Hematopoietic multipotent progenitor cell treated with erythropoietin and hydrocortisone succinate and interleukin-3 and kit ligand, for 17 days (in vitro differentiated cells): Measurements from ENCODE around the gene ESPL1.

Experiments used
- DNase-seq: peaks from one replicate; pipeline ENCODE4 v3.0.0-alpha.2; 2015; ENCODE audit warnings: low spot score

Gene ESPL1

GRCh38 chr12:53231671-53231920 lies 36.5 kb upstream of the ESPL1 start:
- DNase-seq: no peak

DNA sequence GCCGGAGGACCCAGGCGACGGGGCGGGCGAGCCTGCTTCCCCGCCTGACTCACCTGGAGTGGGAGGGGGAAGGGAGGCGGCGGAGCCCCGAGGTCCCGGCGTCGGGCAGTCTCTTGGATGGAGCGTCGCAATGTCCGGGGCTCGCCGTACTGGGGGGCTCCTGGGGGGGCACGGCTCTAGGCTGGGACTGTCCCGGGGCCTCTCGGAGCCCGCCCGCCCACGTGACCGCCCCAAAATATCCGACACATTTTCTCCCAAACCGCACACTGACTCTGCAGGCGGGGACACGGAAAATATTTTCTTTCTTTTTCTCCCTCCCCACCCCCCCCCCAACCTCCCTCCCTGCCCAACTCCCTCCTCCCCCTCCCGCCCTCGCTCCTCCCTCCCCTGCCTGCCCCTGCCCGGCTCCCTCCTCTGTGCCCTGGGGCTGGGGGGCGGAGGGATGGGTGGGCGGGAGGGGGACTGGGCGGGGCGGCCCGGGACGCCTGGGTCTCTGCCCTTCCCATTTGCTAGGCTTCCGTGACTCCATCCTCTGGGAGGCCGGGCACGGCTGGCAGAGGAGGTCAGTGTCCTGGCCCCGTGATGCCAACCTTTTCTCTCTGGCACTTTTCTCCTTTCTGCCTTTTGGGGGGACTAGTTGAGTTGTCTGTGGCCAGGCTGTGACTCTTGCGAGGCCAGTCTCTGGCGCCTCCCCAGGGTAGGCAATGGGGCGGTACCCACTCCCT lies 36.0 kb upstream of the ESPL1 start, which contains the start of gene RARG:
RARG (minus strand) TSS at position 289 of the 725 bp plus-strand sequence. CDS start 4,664 bp downstream, outside the sequence.
- DNase-seq: peak; percentile 34

DNA sequence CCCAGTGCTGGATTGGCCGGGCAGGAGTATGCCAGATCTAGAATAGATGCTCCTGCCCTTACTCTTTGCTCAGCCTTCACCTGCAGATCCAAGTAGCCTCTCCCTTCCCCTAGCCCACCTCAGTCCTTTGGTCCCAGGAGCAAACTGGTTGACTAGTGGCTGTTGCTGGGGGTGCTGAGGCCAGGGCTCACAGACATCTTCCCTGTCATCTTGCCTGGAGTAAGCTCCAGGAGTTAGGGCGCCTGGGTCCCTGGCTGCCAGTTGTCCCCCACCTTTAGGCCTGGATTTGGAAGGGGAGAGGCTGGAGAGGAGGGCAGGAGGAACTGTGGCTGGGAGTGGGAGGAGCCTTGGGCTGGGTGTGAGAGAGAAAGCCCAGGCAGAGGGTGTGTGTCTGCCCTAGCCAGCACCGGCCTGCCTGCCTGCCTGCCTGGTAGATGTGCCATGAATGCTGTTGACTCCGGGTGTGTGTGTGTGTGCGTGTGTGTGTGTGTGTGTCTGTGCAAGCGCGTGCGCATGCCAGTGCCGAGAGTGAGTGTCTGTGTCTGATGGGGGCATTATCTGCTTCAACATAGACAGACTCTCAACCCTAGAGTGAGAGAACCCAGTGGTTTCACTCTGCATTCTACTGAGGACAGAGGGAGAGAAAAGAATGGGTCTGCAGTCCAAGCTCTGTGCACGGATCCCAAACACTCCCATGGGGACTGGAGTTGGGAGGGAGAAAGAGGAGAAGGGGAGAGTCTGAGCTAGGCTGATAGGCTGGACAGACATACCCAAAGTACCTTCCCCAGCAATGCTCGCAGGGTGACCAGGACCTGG lies 35.2 kb upstream of the ESPL1 start:
- no peak for DNase-seq

- no peak for DNase-seq
Observed at GRCh38 chr12:53233671-53234121, 34.4 kb upstream of the ESPL1 start.

DNA sequence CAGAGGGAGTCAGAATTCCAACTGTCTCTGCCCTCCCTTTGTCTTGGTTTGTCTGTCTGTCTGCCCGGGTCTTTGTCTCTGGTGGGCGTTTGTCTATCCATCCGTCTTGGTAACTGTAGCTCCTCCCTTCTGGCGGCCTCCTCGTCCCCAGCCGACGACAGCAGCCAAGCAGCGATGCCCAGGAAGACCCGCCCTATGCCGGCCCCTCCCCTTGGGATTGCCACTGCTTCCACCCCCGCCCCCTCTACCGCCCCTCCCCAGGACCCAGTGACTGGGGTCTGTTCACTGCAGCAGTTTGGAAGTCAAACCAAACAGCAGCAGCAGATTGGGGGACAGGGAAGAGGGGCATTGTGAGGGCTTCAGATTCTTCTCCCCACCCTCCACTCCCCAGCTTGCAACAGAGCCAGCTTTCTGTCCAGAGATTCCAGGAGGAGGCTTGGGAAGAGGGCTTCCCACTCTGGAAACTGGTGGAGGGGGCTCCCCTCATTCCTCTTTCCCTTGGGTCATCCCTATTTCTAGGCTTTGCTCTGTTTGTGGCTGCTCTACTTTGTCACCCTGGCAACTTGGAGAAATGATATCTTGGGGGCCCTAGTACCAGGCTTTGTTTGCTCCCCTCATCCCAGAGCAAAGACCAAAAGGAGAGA lies 33.7 kb upstream of the ESPL1 start:
- DNase-seq: no peak

GRCh38 chr12:53235164-53235563 lies 32.9 kb upstream of the ESPL1 start:
- DNase-seq: no peak

- no peak for DNase-seq
Observed at GRCh38 chr12:53235742-53236442, 32.2 kb upstream of the ESPL1 start.

- DNase-seq: no peak
Observed at GRCh38 chr12:53236443-53237111, 31.5 kb upstream of the ESPL1 start.

DNA sequence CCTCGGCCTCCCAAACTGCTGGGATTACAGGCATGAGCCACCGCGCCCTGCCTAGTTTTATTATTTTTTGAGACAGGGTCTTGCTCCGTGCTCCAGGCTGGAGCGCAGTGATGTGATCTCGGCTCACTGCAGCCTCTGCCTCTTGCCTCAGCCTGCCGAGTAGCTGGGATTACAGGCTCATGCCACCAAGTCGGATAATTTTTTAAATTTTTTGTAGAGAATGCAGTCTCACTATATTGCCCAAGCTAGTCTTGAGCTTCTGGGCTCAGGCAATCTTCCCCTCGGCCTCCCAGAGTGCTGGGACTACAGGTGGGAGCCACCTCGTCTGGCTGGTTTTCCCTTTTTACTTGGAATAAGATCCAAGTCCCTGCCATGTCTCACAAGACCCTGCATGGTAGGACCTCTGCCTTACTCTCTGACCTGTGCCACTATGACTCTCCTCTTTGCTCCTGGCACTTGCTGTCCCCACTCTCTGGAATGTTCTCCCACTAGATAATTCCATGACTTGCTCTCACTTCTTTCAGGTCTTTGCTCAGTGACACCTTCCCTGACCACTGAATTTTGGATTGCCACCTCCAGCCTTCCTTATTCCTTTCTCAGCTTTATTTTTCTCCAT lies 28.3 kb upstream of the ESPL1 start:
- DNase-seq: no peak

DNA sequence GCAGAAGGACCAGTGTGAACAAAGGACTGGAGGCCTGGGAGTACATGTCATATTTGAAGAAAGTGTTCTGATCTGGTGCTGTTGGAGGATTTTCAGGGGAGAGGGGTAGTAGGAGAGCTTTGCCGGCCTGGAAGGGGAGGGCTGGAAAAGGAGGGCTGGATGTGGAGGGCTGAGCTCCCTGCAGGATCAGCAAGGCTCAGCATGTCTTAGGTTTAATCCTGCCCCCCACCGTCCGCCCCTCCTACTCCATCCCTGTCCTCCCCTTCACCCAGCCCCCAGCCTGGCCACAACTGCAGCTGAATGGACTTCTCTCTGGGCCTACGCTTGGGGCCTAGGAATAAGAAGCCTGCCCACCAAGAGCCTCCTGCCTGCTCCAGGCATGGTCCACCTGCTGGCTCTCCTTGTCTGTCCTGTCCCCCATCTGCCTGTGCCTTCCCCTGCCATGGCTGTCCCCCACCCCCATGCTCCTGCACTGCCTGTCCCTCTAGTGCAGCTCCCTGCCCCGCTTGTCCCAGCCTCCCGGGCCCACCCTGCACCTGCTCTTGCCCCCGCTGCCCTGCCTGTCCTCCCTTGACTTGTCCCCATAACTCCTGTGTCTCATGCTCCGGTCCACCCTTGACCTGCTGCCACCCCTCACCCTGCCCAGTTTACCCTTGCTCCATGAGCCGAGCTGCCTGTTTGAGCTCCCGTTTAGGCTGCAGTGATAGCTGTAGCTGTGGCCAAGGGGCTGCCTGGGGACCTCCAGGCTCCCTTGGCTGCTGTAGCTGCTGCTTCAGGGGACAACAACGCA lies 26.3 kb upstream of the ESPL1 start:
- DNase-seq: no peak

DNA sequence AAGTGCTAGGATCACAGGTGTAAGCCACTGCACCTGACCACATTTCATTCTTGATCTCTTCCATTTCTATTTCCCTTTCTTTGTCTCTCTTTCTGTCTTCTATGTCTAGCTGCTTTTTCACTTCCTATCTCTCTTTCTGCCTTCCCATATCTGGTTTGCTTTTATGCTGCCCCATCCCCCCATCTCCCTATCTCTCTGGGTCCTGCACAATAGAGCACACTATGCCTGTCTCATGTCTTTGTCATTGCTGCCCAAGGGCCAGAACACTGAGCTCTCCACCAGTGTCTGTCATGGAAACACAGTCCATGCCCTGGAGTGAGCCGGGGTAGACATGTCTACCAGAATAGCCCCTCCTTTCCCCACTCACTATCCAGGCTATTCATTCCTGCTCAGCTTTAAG lies 23.8 kb upstream of the ESPL1 start:
- DNase-seq: no peak

- no peak for DNase-seq
Observed at GRCh38 chr12:53245286-53245685, 22.8 kb upstream of the ESPL1 start.

DNA sequence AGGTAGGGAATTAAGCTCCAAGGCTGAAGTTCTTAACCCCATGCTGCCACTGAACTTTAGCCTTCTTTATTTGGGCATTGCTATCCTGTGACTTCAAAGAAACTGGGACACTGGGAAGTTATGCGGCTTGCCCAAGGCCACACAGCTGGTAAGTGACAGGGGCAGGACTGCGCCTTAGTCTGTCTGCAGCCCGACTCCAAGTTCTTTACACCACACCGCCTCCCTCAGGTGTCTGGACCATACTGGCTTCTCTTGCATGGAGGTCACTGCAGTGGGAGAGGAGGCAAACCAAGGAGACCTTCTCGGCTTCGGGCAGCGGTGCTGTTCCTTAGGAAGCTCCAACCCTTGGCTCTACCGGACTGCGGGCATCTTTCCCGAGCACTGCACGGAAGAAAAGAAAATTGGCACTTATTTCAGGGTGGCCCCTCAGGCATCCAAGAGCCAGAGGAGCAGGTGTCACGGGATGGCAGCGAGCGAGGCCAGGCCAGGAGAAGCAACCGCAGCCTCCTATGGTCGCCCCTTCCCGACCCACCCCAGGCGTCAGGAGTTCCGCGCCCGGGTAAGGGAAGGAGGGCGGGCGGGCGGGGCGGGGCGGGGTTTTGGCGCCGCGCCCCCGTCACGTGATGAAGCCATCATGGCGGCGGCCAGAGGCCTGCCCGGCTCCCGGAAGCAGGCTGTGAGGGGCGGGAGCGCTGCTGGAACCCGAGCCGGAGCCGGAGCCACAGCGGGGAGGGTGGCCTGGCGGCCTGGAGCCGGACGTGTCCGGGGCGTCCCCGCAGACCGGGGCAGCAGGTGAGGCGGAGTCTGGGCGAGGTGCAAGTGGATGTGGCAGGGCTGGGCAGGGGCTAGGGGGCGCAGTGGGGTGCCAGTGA lies 16.4 kb upstream of the ESPL1 start:
- DNase-seq: peak; percentile 83

DNA sequence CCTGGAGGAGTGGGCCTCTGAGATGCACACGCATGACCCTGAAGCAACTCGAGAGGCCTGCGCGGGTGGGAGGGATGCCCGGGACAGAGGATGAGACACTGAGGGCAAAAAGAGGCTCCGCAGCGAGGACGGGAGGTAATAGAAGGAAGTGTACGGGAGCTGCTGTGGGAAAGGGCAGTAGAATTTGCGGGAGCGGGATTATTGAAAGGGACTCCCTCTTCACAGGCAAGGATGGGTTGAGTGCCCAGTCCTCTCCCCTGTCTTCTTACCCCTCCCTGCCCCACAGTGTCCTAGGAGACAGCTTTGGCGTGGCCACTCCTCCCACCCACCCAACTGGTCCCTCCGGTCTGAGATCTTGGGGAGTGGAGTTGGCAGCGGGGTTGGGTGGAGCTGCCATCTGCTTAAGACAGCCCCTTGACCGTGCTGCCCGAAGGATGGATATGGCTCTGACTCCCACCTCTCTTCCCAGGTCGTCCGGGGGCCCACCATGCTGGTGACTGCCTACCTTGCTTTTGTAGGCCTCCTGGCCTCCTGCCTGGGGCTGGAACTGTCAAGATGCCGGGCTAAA lies 15.7 kb upstream of the ESPL1 start:
- DNase-seq: no peak

DNA sequence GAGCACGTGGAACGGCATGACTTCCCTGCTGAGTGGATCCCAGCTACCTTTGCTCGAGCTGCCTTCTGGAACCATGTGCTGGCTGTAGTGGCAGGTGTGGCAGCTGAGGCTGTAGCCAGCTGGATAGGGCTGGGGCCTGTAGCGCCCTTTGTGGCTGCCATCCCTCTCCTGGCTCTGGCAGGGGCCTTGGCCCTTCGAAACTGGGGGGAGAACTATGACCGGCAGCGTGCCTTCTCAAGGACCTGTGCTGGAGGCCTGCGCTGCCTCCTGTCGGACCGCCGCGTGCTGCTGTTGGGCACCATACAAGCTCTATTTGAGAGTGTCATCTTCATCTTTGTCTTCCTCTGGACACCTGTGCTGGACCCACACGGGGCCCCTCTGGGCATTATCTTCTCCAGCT lies 14.8 kb upstream of the ESPL1 start:
- no peak for DNase-seq

GRCh38 chr12:53254816-53255545 lies 13.1 kb upstream of the ESPL1 start:
- no peak for DNase-seq

DNA sequence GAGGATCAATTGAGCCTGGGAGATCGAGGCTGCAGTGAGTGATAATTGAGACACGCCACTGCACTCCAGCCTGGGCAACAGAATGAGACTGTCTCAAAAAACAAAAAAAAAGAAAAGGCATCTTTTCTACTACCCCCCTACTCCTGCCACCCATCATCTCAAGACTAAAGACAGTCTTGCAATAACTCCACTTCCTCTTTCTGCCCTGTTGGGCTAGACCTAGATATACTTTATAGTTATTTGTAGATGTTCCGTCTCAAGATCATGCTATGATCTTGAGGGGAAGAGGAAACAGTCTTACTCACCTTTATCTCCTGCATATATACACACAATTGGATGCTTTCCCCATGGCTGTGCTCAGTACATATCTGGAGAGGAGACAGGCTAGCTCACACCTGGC lies 12.1 kb upstream of the ESPL1 start:
- no peak for DNase-seq
